8988T (cell line): ENCODE results near the gene TSC22D3.

Source experiments
- DNase-seq: peaks from one replicate; pipeline ENCODE4 v3.0.0; 2011

The TSC22D3 gene

GRCh38 chrX:107758231-107758766, 17.3 kb downstream of the TSC22D3 start:
- DNase-seq = no peak

- no peak for DNase-seq
Measured at GRCh38 chrX:107755721-107756120, 19.9 kb downstream of the TSC22D3 start.

GRCh38 chrX:107753187-107753586, 22.4 kb downstream of the TSC22D3 start:
- DNase-seq = no peak

- DNase-seq = no peak
Measured at GRCh38 chrX:107752714-107753113, 22.9 kb downstream of the TSC22D3 start.

DNA sequence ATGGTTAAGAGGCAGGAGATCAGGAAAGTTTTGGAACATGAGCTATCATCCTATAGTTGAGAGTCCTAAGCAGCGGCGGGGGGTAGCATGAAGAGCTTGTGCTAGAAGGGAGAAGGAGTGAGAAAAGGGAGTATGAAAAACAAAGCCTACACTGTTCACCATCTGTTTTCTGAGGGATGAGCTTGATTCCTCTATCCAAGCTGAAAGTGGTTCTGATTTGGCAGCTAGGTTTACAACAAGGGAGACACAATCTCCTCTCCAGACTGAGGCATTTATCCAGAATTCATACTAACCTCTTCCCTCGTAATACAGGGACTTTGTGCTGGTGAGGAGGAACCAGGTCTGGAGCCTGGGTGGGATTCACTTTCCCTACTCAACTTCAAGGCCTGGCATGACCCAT, 23.5 kb downstream of the TSC22D3 start:
- no peak for DNase-seq

DNA sequence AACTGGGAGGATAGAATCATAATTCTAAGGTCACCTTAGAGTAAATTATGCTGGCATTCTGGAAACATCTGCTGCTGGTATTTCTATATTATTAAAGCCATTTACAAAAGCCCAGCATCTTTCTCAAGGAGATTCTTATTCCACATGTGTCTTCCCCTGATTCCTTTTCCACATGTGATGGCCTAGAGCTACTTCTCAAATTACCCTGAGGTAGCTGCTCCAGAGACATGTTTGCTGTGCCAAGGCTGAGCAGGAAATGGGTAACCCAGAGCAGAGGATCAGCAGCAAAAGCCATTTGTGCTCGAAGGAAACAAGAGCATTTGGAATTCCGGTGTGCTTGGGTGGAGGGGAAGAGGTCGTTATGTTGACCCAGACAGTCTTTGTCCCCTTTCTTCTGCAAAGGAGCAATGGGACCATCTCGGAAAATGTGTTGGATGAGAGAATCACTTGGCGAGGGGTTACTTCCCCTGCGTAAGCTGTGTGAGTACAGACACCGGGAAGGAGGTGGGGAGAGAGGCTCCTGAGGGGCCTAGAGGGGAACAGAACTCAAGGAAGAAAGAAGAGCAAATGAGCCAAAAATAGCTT, 24.6 kb downstream of the TSC22D3 start:
- no peak for DNase-seq

GRCh38 chrX:107750263-107750662, 25.3 kb downstream of the TSC22D3 start:
- DNase-seq = no peak

- no peak for DNase-seq
Measured at GRCh38 chrX:107748506-107748905, 27.1 kb downstream of the TSC22D3 start.

DNA sequence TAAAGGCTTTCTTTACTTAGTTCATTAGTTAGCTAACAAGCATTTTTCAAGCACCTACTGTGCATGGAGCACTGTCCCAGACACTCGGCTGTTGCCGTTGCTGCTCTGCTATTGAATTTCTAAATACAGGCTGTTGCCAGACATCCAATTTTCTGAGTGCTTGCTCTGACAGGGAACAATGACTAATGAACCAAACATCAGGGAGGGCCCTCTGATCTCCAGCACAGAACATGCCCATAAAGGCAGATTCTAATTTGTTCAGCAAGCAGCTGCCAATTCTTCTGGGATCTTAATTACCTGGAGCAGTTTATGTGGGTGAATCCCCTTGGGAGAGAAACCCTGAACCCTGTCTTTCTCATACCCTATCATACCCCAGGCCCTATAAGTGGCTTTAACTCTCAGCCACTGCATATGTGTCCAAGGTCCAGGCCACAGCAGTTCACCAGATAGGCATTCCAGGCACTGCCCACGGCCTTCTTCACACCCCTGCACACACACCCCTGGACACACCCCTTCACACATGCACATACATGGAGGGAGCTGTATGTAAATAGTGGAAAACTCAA, 27.9 kb downstream of the TSC22D3 start:
- DNase-seq = no peak

- no peak for DNase-seq
Measured at GRCh38 chrX:107744868-107745267, 30.7 kb downstream of the TSC22D3 start.

DNA sequence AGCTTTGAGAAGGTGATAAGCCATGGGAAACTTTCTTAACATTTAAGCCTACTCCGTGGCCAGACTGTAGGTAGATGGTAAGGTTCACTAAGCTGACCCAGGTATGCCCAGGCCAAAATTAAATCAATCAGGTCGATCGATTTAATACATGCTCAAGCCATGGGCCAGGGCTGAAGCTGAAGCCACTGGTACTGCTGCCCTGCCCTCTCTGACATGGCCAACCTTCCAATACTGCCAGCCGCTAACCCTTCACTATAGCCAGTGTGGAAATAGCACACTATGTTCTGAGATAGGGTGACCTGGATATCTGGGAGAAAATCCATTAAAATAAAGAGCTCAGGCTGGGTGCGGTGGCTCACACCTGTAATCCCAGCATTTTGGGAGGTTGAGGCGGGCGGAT, 31.6 kb downstream of the TSC22D3 start:
- DNase-seq = no peak

DNA sequence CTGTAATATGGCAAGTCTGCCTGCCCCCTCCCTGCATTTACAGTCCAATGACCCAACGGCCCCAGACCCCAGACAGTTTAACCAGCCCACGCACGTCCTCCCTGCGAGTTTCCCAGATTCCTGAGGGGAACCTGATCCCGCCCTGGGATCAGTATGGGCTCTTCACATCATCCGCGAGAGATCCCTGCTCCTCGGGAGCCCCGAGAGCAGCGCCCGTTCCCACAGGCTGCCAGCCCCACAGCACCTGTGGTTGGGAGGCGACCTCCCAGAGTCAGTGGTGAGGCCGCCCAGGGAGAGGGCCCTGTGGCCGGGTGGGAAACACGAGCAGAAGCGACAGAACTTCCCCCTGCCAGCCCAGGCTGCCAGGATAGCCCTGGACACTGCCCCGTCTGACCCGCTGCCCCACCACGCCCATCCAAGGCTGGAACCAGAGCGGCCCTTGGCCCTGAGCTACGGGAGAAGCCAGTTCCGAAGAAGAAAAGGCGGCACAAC, 32.8 kb downstream of the TSC22D3 start:
- DNase-seq = no peak

GRCh38 chrX:107741404-107741790, 34.2 kb downstream of the TSC22D3 start:
- no peak for DNase-seq

DNA sequence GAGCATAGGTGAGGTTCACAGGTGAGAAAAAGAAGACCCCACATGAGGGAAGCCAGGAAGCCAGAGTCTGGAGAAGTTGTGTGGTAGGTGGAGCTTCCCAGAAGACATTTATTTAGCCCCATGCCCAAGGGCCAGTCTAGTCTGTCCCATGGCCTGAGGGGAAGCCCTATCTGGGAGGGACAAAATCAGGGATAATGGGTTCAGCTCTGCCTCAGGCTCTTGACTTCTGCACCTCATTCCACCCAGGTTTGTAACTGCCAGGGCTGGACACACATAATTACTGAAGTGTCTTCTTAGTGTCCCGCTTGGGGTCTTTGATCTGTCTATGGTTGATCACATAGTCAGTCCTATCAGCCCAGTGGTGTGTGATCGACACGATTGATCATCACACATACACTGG, 36.0 kb downstream of the TSC22D3 start:
- no peak for DNase-seq

DNA sequence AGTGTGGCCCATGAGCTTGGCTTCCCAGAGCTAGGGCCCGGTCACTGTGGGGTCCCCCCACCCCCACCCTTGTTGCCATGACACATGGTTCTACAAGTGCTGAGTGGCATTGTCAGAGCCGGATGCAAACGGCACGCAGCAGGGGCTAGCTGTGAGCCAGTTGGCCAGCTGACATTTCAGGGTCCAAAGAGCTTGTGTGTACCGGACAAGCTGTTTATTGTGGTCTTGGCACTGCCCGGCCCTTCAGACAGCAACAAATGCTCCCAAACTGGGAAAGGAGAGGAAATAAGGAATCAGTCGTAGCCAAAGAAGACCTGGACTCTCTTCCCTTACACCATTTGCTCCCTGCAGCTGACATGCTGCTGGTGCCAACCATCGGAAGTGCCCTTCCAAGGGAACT, 36.8 kb downstream of the TSC22D3 start:
- no peak for DNase-seq

DNA sequence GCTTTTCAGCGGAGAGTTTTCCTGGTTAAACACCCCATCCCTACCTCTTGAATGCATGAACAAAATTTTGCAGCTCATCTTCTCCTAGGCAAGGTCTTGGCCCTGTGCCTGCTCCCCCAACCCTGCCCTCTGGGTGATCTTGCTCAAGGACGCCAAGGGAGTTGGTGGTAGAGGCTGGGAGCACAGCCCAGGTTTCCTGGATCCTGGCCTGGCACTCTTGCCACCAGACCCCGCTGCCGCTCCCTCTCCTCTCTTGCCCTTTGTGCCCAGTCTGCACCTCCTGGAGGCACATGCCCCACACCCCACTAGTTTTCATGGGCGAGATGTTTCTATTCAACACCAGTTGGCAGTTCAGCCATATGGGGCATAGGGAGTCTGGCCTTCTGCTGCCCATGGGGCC, 37.3 kb downstream of the TSC22D3 start:
- DNase-seq = no peak

DNA sequence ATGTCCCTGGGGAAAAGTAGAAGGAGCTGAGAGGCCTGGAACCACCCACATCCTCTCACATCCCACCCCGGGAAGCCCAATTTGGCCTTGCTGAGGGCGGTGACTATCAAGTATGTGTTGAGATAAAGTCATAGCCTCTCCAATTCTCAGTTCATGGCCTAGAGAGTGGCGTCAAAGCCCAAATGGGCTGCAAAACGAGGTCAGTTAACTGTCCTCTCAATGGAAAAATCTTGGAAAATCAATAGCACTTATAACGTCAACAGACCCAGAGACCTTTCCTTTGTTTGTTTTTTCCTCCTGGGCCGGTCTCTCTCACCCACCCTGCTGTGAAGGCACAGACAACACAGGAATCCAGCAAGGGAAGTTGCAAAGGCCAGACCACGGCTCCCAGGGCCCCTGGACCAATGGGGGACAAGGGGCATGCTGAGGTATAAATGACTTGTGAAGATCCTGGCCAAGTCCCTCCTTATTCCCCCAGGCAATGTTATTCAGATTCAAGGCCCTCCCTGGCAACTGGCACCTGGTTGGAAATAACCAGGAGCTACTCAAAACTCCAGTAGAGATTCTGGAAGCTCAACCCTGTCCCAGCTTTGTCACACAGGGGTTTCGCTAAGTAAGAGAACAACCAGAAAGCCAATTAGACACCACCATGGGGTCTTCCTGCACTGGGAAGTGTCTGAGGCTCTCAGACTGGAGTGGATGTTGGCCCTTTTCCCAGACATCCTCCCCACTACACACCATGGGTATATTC, 38.6 kb downstream of the TSC22D3 start:
- no peak for DNase-seq

DNA sequence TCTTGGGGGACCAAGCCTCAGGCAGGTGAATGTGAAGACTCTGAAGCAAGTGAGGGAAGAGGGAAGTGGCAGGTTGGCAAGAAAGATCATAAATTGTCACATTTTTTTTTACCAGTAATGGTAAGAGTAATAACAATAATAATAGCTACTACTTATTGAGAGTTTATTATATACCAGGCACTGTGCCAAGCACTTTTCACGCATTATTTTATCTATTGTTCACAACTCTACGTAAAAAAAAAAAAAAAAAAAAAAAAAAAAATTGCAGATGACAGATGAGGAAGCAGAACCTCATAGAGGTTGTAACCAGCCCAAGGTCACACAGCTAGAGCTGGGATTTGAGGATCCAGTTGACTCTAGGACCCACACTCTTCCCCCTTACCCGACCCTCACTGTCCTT, 40.9 kb downstream of the TSC22D3 start:
- no peak for DNase-seq

- no peak for DNase-seq
Measured at GRCh38 chrX:107733686-107734085, 41.9 kb downstream of the TSC22D3 start.

DNA sequence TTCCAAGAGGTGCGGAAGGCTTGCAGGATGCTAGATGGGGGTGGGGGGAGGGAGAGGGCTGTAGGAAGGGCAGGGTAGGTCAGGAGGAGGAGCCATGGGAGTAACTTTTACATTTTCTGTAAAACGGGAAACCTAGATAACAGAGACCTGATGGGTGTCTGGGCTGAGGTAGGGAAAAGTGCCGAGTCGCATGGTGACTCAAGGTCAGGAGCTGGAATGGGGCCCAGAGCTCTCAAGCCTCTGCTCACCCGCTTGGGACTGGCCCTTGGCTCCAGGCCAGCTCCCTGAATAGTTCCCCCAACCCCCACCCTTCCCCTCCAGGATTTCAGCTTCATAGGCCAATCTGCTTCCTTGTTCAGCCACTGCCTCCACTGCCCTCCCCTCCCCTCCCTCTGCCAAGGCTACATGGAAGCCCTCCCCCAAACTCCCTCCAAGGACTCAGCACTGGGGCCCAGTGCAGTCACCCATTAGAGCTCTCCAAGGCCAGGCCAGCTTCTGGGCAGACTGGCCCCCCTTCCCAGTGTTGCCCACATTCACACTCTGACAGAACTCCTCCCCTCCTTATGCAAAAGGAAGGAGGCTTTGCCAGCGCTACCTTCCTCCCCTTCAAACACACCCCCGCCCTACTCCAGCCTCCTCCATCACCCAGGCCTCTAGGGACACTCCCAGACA, 43.6 kb downstream of the TSC22D3 start:
- no peak for DNase-seq

- no peak for DNase-seq
Measured at GRCh38 chrX:107730991-107731766, 44.4 kb downstream of the TSC22D3 start.

DNA sequence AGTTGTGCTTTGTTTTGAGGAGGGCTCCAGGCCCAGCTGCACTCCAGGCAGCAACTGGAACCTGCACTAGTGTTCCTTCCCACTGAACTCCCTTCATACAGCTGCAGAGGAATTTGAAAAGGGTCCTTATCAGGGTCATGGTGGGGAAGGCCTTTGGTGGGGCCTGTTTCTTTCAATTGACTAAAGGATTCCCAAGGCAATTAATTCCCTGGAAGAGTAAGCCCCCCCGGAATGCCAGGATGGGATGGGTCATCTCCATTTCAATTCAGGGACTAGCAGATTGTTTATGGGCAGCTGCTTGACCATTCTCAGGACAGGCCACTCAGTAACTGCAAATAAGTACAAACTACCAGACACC, 45.3 kb downstream of the TSC22D3 start:
- DNase-seq = no peak
